H1 (cell line): ENCODE data around the gene GRM5. TPM values are rescaled to one million over a fixed set of nuclear protein-coding genes. Genes with fewer than 3 reads are reported as not detected.

Source experiments
- CTCF ChIA-PET: fragments of 300-600 bp; sonication (Branson Sonifier 250); formaldehyde crosslinking; loops from one replicate; lab custom pipeline; 2021; ENCODE audit not compliant: partially characterized antibody; lab: Charles Lee
- POLR2A ChIA-PET: fragments of 300-600 bp; sonication (Branson Sonifier 250); formaldehyde crosslinking; loops from one replicate; lab custom pipeline; 2021; ENCODE audit warnings: inconsistent platforms; ENCODE audit not compliant: partially characterized antibody; lab: Charles Lee
- DNase-seq, 2 experiments: peaks; one replicate each; pipeline versions ENCODE4 v3.0.0 to v3.0.0-alpha.2; 2010 to 2022; ENCODE audit warnings: low spot score in 2 of 2, low read depth in 1 of 2, mixed read lengths in 1 of 2
- FAIRE-seq: peaks from 2 replicates; lab custom pipeline; 2011; peaks lifted over from hg19 to GRCh38; lab: Jason Lieb, UNC
- H2AFZ ChIP-seq: 2 replicates; pipeline ENCODE4 v1.8.1; 2012; ENCODE audit warnings: low read length, inconsistent platforms
- H2AK5ac ChIP-seq: 2 replicates; pipeline ENCODE4 v1.6.1; 2013; ENCODE audit warnings: low read depth, low read length
- H2BK120ac ChIP-seq: replicated peaks from 2 replicates; pipeline ENCODE3; 2013; ENCODE audit warnings: low read depth, low read length, inconsistent platforms
- H2BK12ac ChIP-seq: 2 replicates; pipeline ENCODE4 v1.6.1; 2013; ENCODE audit warnings: low read depth, low read length
- H2BK15ac ChIP-seq: 2 replicates; pipeline ENCODE4 v1.6.1; 2013; ENCODE audit warnings: low read length
- H2BK20ac ChIP-seq: 2 replicates; pipeline ENCODE4 v1.6.1; 2013; ENCODE audit warnings: low read length
- H2BK5ac ChIP-seq: 2 replicates; pipeline ENCODE4 v1.6.1; 2013; ENCODE audit warnings: low read depth, low read length
- H3K14ac ChIP-seq: 2 replicates; pipeline ENCODE4 v1.6.1; 2013; ENCODE audit warnings: inconsistent platforms; ENCODE audit not compliant: insufficient read length
- H3K18ac ChIP-seq: 2 replicates; pipeline ENCODE4 v1.6.1; 2013; ENCODE audit warnings: low read length; ENCODE audit errors: extremely low read depth
- H3K23ac ChIP-seq: 2 replicates; pipeline ENCODE4 v1.6.1; 2013; ENCODE audit warnings: inconsistent platforms; ENCODE audit not compliant: insufficient read length
- H3K23me2 ChIP-seq: 2 replicates; pipeline ENCODE4 v1.6.1; 2013; ENCODE audit warnings: low read depth, low read length
- H3K27ac ChIP-seq: 2 replicates; pipeline ENCODE4 v1.6.1; 2011; ENCODE audit warnings: low read depth, low read length, inconsistent platforms
- H3K27me3 ChIP-seq, 4 experiments: replicated peaks in 1 of 4; 1 replicate in 1 of 4; 2 replicates in 3 of 4; pipeline versions ENCODE4 v1.6.1 to v1.8.1; 2011 to 2013; ENCODE audit warnings: low read length in 3 of 4, mild to moderate bottlenecking in 3 of 4, inconsistent platforms in 2 of 4, mixed read lengths in 2 of 4, moderate library complexity in 1 of 4; ENCODE audit not compliant: control insufficient read depth in 3 of 4, insufficient read depth in 3 of 4; ENCODE audit errors: extremely low read depth in 1 of 4
- H3K36me3 ChIP-seq, 4 experiments: 2 replicates each; pipeline versions ENCODE4 v1.6.1 to v1.8.1; 2011 to 2013; ENCODE audit warnings: mild to moderate bottlenecking in 4 of 4, low read length in 3 of 4, moderate library complexity in 2 of 4, control low read depth in 1 of 4, inconsistent platforms in 1 of 4; ENCODE audit not compliant: insufficient read depth in 4 of 4, control insufficient read depth in 2 of 4
- H3K4ac ChIP-seq: replicated peaks from 2 replicates; pipeline ENCODE3; 2013; ENCODE audit warnings: low read length, low read depth, mixed read lengths, inconsistent platforms; ENCODE audit not compliant: insufficient read length
- H3K4me1 ChIP-seq, 4 experiments: replicated peaks in 1 of 4; 1 replicate in 1 of 4; 2 replicates in 3 of 4; pipeline versions ENCODE4 v1.6.1 to v1.8.1; 2011 to 2013; ENCODE audit warnings: low read length in 3 of 4, inconsistent platforms in 2 of 4, mixed read lengths in 1 of 4; ENCODE audit not compliant: insufficient read depth in 4 of 4, control insufficient read depth in 3 of 4
- H3K4me2 ChIP-seq, 2 experiments: 2 replicates each; pipeline versions ENCODE4 v1.6.1 to v1.8.1; 2011 to 2013; ENCODE audit warnings: low read depth in 2 of 2, low read length in 2 of 2, control low read depth in 1 of 2, inconsistent platforms in 1 of 2, mild to moderate bottlenecking in 1 of 2; ENCODE audit not compliant: insufficient read depth in 1 of 2
- H3K4me3 ChIP-seq, 4 experiments: fragments of 200-600, 300-600 bp in 1 of 4; sonication (generic), shearing (Covaris generic), sonication (Bioruptor Twin) in 1 of 4; 2 replicates each; pipeline versions ENCODE4 v1.5.1 to v1.8.1; 2011 to 2016; ENCODE audit warnings: low read length in 4 of 4, low read depth in 3 of 4, control low read depth in 2 of 4, inconsistent platforms in 2 of 4, mild to moderate bottlenecking in 2 of 4, mixed read lengths in 1 of 4, moderate library complexity in 1 of 4; ENCODE audit not compliant: insufficient read depth in 2 of 4; ENCODE audit errors: extremely low read depth in 1 of 4
- H3K56ac ChIP-seq: replicated peaks from 2 replicates; pipeline ENCODE3; 2013; ENCODE audit warnings: low read depth, mild to moderate bottlenecking, mixed read lengths, low read length, inconsistent platforms; ENCODE audit not compliant: insufficient read length
- H3K79me1 ChIP-seq: 2 replicates; pipeline ENCODE4 v1.6.1; 2013; ENCODE audit warnings: low read depth, low read length, control low read depth
- H3K79me2 ChIP-seq, 2 experiments: 2 replicates each; pipeline versions ENCODE4 v1.6.1 to v1.8.1; 2012 to 2013; ENCODE audit warnings: low read length in 2 of 2, mild to moderate bottlenecking in 2 of 2, inconsistent platforms in 1 of 2; ENCODE audit not compliant: insufficient read depth in 2 of 2, control insufficient read depth in 1 of 2
- H3K9ac ChIP-seq, 4 experiments: replicated peaks in 1 of 4; 1 replicate in 1 of 4; 2 replicates in 3 of 4; pipeline versions ENCODE4 v1.6.1 to v1.8.1; 2011 to 2013; ENCODE audit warnings: low read depth in 3 of 4, low read length in 3 of 4, control low read depth in 2 of 4, mild to moderate bottlenecking in 2 of 4, moderate library complexity in 2 of 4, inconsistent platforms in 1 of 4; ENCODE audit errors: extremely low read depth in 1 of 4
- H3K9me3 ChIP-seq, 2 experiments: 2 replicates each; pipeline versions ENCODE4 v1.6.1 to v1.8.1; 2012 to 2013; ENCODE audit warnings: mild to moderate bottlenecking in 2 of 2, moderate library complexity in 2 of 2, control low read depth in 1 of 2, inconsistent platforms in 1 of 2, low read depth in 1 of 2, low read length in 1 of 2, mixed read lengths in 1 of 2; ENCODE audit not compliant: insufficient read depth in 2 of 2
- H4K20me1 ChIP-seq, 2 experiments: replicated peaks in 1 of 2; 2 replicates each; pipeline versions ENCODE3 to v1.8.1; 2011 to 2013; ENCODE audit warnings: inconsistent platforms in 2 of 2, low read length in 2 of 2, mild to moderate bottlenecking in 1 of 2; ENCODE audit not compliant: insufficient read depth in 2 of 2, control insufficient read depth in 1 of 2
- H4K5ac ChIP-seq: 2 replicates; pipeline ENCODE4 v1.6.1; 2013; ENCODE audit warnings: low read length, low read depth, mixed read lengths, inconsistent platforms; ENCODE audit not compliant: insufficient read length
- H4K8ac ChIP-seq: 2 replicates; pipeline ENCODE4 v1.8.0; 2013; ENCODE audit warnings: mild to moderate bottlenecking, moderate library complexity, low read length, inconsistent platforms; ENCODE audit not compliant: insufficient read depth; ENCODE audit errors: extremely low read depth
- H4K91ac ChIP-seq: replicated peaks from 2 replicates; pipeline ENCODE3; 2013; ENCODE audit warnings: low read length, mixed read lengths, inconsistent platforms; ENCODE audit not compliant: insufficient read length
- BRCA1 ChIP-seq: IDR thresholded peaks from 2 replicates; pipeline ENCODE4 v1.6.1; 2012; ENCODE audit warnings: low read depth, low read length, improper control_type of control experiment
- HDAC6 ChIP-seq: IDR thresholded peaks from one replicate; pipeline ENCODE4 v1.7.1; 2012; ENCODE audit warnings: low read depth, mild to moderate bottlenecking, inconsistent platforms, low read length, moderate library complexity
- MAX ChIP-seq: IDR thresholded peaks from 2 replicates; pipeline ENCODE4 v1.6.1; 2012; ENCODE audit warnings: inconsistent platforms
- RXRA ChIP-seq: IDR thresholded peaks from 2 replicates; pipeline ENCODE4 v1.6.1; 2011; ENCODE audit warnings: low read depth, mild to moderate bottlenecking, low read length, moderate library complexity; ENCODE audit not compliant: insufficient read depth
- SIN3A ChIP-seq, 2 experiments: IDR thresholded peaks in 1 of 2; conservative IDR thresholded peaks in 1 of 2; 2 replicates each; pipeline ENCODE4 v1.6.1; 2011 to 2012; ENCODE audit warnings: low read length in 2 of 2, improper control_type of control experiment in 1 of 2, low read depth in 1 of 2, mild to moderate bottlenecking in 1 of 2
- SIX5 ChIP-seq: IDR thresholded peaks from 2 replicates; pipeline ENCODE4 v1.6.1; 2011; ENCODE audit warnings: mild to moderate bottlenecking, low read depth, low read length
- SP1 ChIP-seq: IDR thresholded peaks from 2 replicates; pipeline ENCODE4 v1.6.1; 2011; ENCODE audit warnings: low read depth, low read length
- SP2 ChIP-seq: IDR thresholded peaks from 2 replicates; pipeline ENCODE4 v1.6.1; 2012; ENCODE audit warnings: mild to moderate bottlenecking, low read length, inconsistent platforms
- TEAD4 ChIP-seq: IDR thresholded peaks from 2 replicates; pipeline ENCODE4 v1.6.1; 2012; ENCODE audit warnings: low read depth, low read length, inconsistent platforms, mixed read lengths
- ZNF274 ChIP-seq: IDR thresholded peaks from 2 replicates; pipeline ENCODE4 v1.7.0; 2012; ENCODE audit warnings: low read length, borderline replicate concordance; ENCODE audit errors: extremely low read depth
- whole genome bisulfite sequencing, 2 experiments: shearing (Covaris generic) in 1 of 2; methylation state at CpG; one replicate each; pipeline versions ENCODE4 v1.1.6 to v1.1.7; 2013 to 2015; ENCODE audit warnings: low lambda C conversion rate in 2 of 2, mixed read lengths in 2 of 2, inconsistent platforms in 1 of 2, low coverage in 1 of 2, missing lambda C conversion rate in 1 of 2; ENCODE audit not compliant: insufficient replicate concordance in 2 of 2, insufficient coverage in 1 of 2, insufficient read length in 1 of 2; ENCODE audit errors: extremely low coverage in 1 of 2, missing lambda C conversion rate in 1 of 2; 5-methylcytosine and 5-hydroxymethylcytosine counted together
- polyA plus RNA-seq, 7 experiments: library from polyadenylated mRNA; depleted of rRNA in 3 of 7; stranded (reverse) in 5 of 7; unstranded in 2 of 7; fragments of >200 nt in 5 of 7; fragments of 200-250 nt in 2 of 7; gene quantifications; 1 replicate in 5 of 7; 2 replicates in 1 of 7; 4 replicates in 1 of 7; pipeline versions ENCODE4 v1.2.1 to v1.2.3, GENCODE V29; 2011 to 2013; ENCODE audit warnings: missing spikeins in 2 of 7, mixed read lengths in 2 of 7
- total RNA-seq: library from RNA; stranded (reverse); fragmentation: NEBNext Ultra II Directional; extraction: Animal tissue kit (Norgen Biotek cat#: 25700); gene quantifications from 2 replicates; pipeline ENCODE4 v1.2.1, GENCODE V29; 2021

Gene GRM5
- total and polyA plus RNA-seq, 2 of the 8 experiments (the other 6 are each of a cell fraction or from before 2014, with no cell fraction given), result 0.15 to 0.43 TPM

GRCh38 chr11:88489030-88489429, 576.8 kb downstream of the GRM5 start:
- no peak for DNase-seq
- H2AFZ ChIP-seq, result no peak overlapping the region

More at GRCh38 chr11:88489030-88489429, 576.8 kb downstream of the GRM5 start:
- no peak for TF ChIP-seq BRCA1
- TF ChIP-seq HDAC6, result no peak
- no peak for TF ChIP-seq SIN3A (conservative IDR thresholded peaks at IDR 0.05 in 1 of 2, IDR thresholded peaks at IDR 0.05 in 1 of 2; ENCODE audit: low read depth in 1 of 2, low read length in 2 of 2)
- TF ChIP-seq SP2, result no peak
- no peak for TF ChIP-seq RXRA
- no peak for TF ChIP-seq TEAD4
- TF ChIP-seq ZNF274, result no peak
- no peak for TF ChIP-seq SP1
- TF ChIP-seq SIX5, result no peak
- TF ChIP-seq MAX, result no peak
- CTCF ChIA-PET, result interaction anchor here (1.0 to 1.7 kb wide), 2 partner anchors 20 to 473 kb away, joined by 3 to 5 read pairs; no protein-coding TSS in a partner anchor
- H3K23me2 ChIP-seq, result no peaks in the 10 kb centered on the region
- no peaks in the 10 kb centered on the region for H3K79me1 ChIP-seq
- H4K8ac ChIP-seq, result no peak overlapping the region
- no peak overlapping the region for H3K56ac ChIP-seq
- H3K36me3 ChIP-seq, result no peaks in the 10 kb centered on the region
- POLR2A ChIA-PET, result interaction anchor here (2.0 kb wide), 1 partner anchor 20 kb away, joined by 7 read pairs; no protein-coding TSS in a partner anchor
- no peak overlapping the region for H2AK5ac ChIP-seq
- H3K27me3 ChIP-seq, result peaks cover 0 to 1% (median 0%) of the 10 kb centered on the region in 4 experiments; a peak in 1 of 7 replicates
- H3K14ac ChIP-seq, result no peak overlapping the region
- H3K4me1 ChIP-seq, result no peaks in the 10 kb centered on the region; a peak in 2 of 7 replicates
- H2BK120ac ChIP-seq, result no peak overlapping the region
- H4K5ac ChIP-seq, result no peak overlapping the region
- H3K23ac ChIP-seq, result no peak overlapping the region
- no peak overlapping the region for H2BK12ac ChIP-seq
- WGBS, 2 experiments, result 83% methylated on average over 2 of the region's 2 CpGs; no CpG with 5 or more reads in 1 of the 2 experiments
- no peaks in the 10 kb centered on the region for H3K9me3 ChIP-seq
- no peak overlapping the region for H2BK20ac ChIP-seq
- H3K18ac ChIP-seq, result no peak overlapping the region
- no peak overlapping the region for H2BK5ac ChIP-seq
- no peak overlapping the region for H3K4me3 ChIP-seq
- no peak overlapping the region for H2BK15ac ChIP-seq
- H3K79me2 ChIP-seq, result no peaks in the 10 kb centered on the region
- no peak overlapping the region for H4K91ac ChIP-seq
- no peak overlapping the region for H3K27ac ChIP-seq
- H3K4me2 ChIP-seq, result no peak overlapping the region
- no peak overlapping the region for H3K4ac ChIP-seq
- H3K9ac ChIP-seq, result no peak overlapping the region
- H4K20me1 ChIP-seq, result no peaks in the 10 kb centered on the region
- no peak for FAIRE-seq
